Activated CD8-positive, alpha-beta memory T cell treated with anti-CD3 and anti-CD28 coated beads for 36 hours (primary cell): Measurements from ENCODE around the gene EYS. TPM values are rescaled to one million over a fixed set of nuclear protein-coding genes. Genes with fewer than 3 reads are reported as not detected.

Source experiments
- CTCF ChIA-PET: fragments of 350-600 bp; sonication (Branson Sonifier 250); formaldehyde crosslinking; loops from one replicate; lab custom pipeline; 2021; ENCODE audit warnings: antibody characterized with exemption; lab: Charles Lee
- POLR2A ChIA-PET: fragments of 350-600 bp; sonication (Branson Sonifier 250); formaldehyde crosslinking; loops from one replicate; lab custom pipeline; 2021; ENCODE audit warnings: antibody characterized with exemption; lab: Charles Lee
- total RNA-seq, 2 experiments: library from RNA; stranded (reverse); gene quantifications; one replicate each; pipeline ENCODE4 v1.2.3, GENCODE V29; 2021

EYS gene
- total RNA-seq, 2 experiments from 2014 or later: not detected

GRCh38 chr6:64590965-64591675 lies 1115.9 kb downstream of the EYS start:
- ChIA-PET CTCF (no interaction called here), POLR2A (no interaction called here)

GRCh38 chr6:64589961-64590360 lies 1117.1 kb downstream of the EYS start:
- POLR2A ChIA-PET: no interaction called here
- CTCF ChIA-PET: no interaction called here

- ChIA-PET CTCF (no interaction called here), POLR2A (no interaction called here)
These were observed 1126.7 kb downstream of the EYS start for GRCh38 chr6:64580346-64580745.

- ChIA-PET POLR2A (interaction anchor here (0.7 kb wide), 1 partner anchor 223 kb away, joined by 3 read pairs; no protein-coding TSS in a partner anchor), CTCF (no interaction called here)
These were observed 1153.7 kb downstream of the EYS start for GRCh38 chr6:64553249-64553786.

GRCh38 chr6:64547594-64548268 lies 1159.3 kb downstream of the EYS start:
- CTCF ChIA-PET: no interaction called here
- POLR2A ChIA-PET: no interaction called here

GRCh38 chr6:64539917-64540316 lies 1167.1 kb downstream of the EYS start:
- CTCF ChIA-PET: no interaction called here
- POLR2A ChIA-PET: no interaction called here

GRCh38 chr6:64538722-64539121 lies 1168.3 kb downstream of the EYS start:
- ChIA-PET POLR2A (no interaction called here), CTCF (no interaction called here)

- ChIA-PET POLR2A (no interaction called here), CTCF (no interaction called here)
These were observed 1179.1 kb downstream of the EYS start for GRCh38 chr6:64527899-64528298.

GRCh38 chr6:64522859-64523258 lies 1184.2 kb downstream of the EYS start:
- CTCF ChIA-PET: no interaction called here
- POLR2A ChIA-PET: no interaction called here

GRCh38 chr6:64520050-64520449 lies 1187.0 kb downstream of the EYS start:
- CTCF ChIA-PET: no interaction called here
- POLR2A ChIA-PET: no interaction called here

- ChIA-PET POLR2A (no interaction called here), CTCF (no interaction called here)
These were observed 1190.6 kb downstream of the EYS start for GRCh38 chr6:64516393-64516792.

- ChIA-PET CTCF (no interaction called here), POLR2A (no interaction called here)
These were observed 1199.4 kb downstream of the EYS start for GRCh38 chr6:64507661-64508060.

- ChIA-PET POLR2A (no interaction called here), CTCF (no interaction called here)
These were observed 1201.7 kb downstream of the EYS start for GRCh38 chr6:64505312-64505711.

- POLR2A ChIA-PET: no interaction called here
- CTCF ChIA-PET: no interaction called here
These were observed 1202.5 kb downstream of the EYS start for GRCh38 chr6:64504503-64504902.

GRCh38 chr6:64502801-64503200 lies 1204.2 kb downstream of the EYS start:
- CTCF ChIA-PET: no interaction called here

GRCh38 chr6:64497634-64498033 lies 1209.4 kb downstream of the EYS start:
- CTCF ChIA-PET: no interaction called here

More at GRCh38 chr6:64502801-64503200, 1204.2 kb downstream of the EYS start:
- POLR2A ChIA-PET: no interaction called here

GRCh38 chr6:64489763-64490162 lies 1217.3 kb downstream of the EYS start:
- POLR2A ChIA-PET: no interaction called here
- CTCF ChIA-PET: no interaction called here

More at GRCh38 chr6:64497634-64498033, 1209.4 kb downstream of the EYS start:
- POLR2A ChIA-PET: no interaction called here

- ChIA-PET POLR2A (no interaction called here), CTCF (no interaction called here)
These were observed 1220.3 kb downstream of the EYS start for GRCh38 chr6:64486578-64487351.

- ChIA-PET POLR2A (no interaction called here), CTCF (no interaction called here)
These were observed 1223.0 kb downstream of the EYS start for GRCh38 chr6:64483956-64484499.

- POLR2A ChIA-PET: no interaction called here
- CTCF ChIA-PET: no interaction called here
These were observed 1224.4 kb downstream of the EYS start for GRCh38 chr6:64482631-64483030.
